ENCODE measurements around the gene NFS1.

Gene NFS1

DNA sequence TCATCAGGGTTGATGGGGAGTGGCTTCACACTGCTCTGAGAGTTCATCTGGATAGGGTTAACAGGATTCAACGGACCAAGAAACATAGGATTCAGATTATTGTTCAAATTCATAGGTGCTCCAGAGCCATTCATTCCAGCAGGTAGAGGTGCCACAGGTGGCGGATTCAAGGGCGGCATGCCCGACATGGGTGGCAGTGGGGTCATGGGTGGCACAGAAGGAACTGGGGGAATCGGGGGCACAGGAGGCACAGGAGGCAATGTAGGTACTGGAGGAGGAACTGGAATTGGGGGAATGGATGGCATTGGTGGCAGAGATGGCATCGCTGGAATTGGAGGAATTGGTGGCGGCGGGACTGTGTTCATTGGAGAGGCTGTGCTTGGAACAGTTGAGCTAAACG lies 44.7 kb downstream of the NFS1 start:
- in situ Hi-C loops (cut with MboI; ENCODE audit: low pct_unique_long_range_greater_than_20kb, low sequenced_read_pairs) = no loop called here
- no peak for DNase-seq

DNA sequence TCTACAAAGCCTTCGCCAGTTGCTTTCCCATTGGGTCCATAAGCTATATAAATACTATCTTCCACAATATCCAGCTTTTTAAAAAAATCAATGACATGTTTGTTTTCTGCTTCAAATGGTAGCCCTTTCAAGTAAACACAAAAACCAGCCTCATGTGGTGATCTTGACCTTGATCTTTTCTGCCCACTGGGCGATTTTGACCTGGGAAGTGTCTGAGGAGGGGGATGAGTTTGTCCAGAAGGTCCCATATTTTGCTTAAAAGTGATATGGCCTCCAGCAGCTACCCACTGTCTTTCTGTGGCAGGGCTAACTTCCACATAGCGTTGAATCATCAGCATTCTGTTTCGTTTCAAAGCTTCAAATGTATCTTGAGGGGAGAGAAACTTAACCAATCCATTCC lies 45.3 kb downstream of the NFS1 start:
- in situ Hi-C loops (cut with MboI; ENCODE audit: low pct_unique_long_range_greater_than_20kb, low sequenced_read_pairs) = no loop called here
- no peak for DNase-seq

DNA sequence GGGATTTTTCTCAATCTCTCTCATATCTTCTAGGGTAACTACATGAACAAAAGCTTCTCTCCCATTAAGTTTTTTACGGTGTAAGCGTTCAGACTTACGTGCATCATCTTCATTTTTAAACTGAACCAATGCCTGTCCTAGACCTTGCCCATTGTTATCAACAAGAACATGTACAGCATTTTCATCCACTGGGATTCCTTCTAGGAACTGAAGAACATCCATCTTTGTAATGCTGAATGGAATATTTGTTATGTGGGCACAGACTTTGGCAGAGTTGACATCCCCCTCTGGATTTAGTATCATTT lies 45.8 kb downstream of the NFS1 start:
- in situ Hi-C loops (cut with MboI; ENCODE audit: low pct_unique_long_range_greater_than_20kb, low sequenced_read_pairs) = no loop called here

DNA sequence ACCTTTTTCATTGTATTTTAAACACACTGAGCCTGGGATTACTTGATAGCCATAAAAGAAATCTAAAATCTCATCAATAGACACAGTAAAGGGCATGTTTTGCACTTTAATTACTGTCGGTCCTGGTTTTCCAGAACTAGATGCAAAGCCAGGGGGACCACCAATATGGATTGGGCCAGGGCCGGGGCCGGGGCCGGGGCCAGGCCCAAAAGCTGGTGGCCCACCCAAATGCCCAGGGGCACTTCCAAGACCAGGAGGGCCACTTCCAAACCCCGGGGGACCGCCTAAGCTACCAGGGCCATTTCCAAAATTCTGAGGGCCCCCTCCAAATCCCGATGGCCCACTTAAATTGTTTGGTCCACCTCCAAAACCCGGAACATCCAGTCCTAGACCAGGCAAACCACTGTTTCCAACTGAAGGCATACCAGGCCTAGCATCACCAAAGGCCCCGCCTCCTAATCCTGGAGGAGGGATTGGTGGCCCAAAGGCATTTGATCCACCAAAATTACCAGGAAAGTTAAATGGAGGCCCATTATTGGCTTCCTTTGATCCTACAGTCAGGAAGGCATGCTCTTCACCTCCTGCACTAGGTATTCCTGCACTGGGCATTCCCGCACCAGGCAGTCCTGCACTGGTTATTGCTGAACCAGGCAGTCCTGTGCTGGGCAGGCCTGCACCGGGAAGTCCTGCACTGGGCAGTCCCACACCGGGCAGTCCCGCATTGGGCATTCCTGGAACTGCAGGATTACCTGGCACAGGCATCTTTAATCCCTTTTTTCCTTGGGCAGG lies 46.3 kb downstream of the NFS1 start:
- in situ Hi-C loops (cut with MboI; ENCODE audit: low pct_unique_long_range_greater_than_20kb, low sequenced_read_pairs) = no loop called here
- no peak for DNase-seq

More for the DNA sequence above, 45.8 kb downstream of the NFS1 start:
- DNase-seq = no peak

DNA sequence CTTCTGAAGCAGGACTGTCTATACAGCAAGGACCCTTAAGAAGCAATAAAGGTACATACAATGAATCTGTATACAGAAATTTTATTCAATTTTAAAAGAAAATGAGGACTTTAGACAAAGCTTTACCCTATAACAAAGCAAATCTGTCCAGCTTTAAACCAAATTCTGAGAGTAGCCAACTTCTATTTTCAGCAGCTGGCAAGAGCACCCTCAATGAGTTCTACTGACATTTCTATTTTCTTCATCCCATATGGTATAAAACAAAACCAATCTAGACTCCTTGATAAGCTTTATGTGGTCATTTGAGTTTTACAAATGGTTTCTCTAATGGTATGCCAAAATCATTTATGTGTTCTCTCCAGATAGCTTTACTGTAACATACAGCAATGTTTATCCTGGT lies 47.2 kb downstream of the NFS1 start:
- in situ Hi-C loops (cut with MboI; ENCODE audit: low pct_unique_long_range_greater_than_20kb, low sequenced_read_pairs) = no loop called here
- DNase-seq = no peak

DNA sequence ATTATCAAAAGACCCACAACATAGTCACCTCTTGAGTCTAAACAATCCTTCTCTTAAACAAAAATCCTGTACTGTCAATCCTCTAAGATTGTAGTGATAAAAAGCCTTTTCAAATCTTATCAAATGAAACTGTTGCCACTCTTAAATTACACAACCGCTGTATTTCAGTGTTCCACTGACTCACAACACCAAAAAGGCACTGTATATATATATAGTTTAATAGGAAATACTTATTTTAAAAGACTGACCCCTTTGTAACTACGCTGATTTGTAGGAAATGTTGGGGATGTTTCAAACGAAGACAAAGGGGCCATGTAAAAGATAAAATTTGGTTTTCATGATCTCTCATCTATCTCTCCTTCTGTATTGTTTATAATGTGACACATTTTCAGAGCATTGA lies 48.5 kb downstream of the NFS1 start:
- no peak for DNase-seq
- in situ Hi-C loops (cut with MboI; ENCODE audit: low pct_unique_long_range_greater_than_20kb, low sequenced_read_pairs) = no loop called here

DNA sequence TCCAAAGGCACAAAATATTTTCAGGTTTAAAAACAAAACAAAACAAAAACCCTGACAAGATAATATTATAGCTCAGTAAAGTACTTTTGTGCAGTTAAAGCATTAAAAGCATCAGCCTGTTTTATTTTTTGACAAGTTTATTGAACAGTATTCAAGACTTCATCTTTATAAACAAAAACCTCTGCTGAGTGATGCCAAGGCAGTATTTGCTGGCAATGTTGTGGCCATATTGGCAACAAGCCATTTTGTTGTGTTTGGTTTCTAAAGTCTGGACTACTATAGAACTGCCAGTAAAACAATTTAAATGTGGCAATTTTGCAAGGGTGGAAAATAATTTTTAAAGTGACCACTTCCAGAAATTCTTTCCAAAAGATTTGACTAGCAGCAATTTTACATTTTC lies 50.3 kb downstream of the NFS1 start:
- in situ Hi-C loops (cut with MboI; ENCODE audit: low pct_unique_long_range_greater_than_20kb, low sequenced_read_pairs) = no loop called here
- no peak for DNase-seq

DNA sequence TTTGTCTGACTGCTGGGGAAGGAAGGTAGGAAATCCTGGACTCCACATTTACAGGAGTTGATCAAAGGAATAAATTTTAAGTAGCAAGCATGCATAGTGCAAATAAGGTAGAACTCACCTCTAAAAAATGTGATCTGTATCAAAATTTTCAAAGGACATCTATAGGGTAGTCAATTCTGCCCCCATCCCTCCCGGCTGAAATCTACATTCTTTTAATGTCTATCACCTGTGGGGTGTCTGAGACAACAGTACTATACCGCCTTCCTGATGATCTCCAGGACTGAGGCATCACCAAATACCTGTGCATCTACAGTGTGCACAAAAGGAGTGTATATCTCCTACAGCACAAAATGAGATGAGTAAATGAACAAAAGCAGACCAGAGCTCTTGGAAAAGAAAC lies 54.3 kb downstream of the NFS1 start:
- in situ Hi-C loops (cut with MboI; ENCODE audit: low pct_unique_long_range_greater_than_20kb, low sequenced_read_pairs) = no loop called here
- no peak for DNase-seq

DNA sequence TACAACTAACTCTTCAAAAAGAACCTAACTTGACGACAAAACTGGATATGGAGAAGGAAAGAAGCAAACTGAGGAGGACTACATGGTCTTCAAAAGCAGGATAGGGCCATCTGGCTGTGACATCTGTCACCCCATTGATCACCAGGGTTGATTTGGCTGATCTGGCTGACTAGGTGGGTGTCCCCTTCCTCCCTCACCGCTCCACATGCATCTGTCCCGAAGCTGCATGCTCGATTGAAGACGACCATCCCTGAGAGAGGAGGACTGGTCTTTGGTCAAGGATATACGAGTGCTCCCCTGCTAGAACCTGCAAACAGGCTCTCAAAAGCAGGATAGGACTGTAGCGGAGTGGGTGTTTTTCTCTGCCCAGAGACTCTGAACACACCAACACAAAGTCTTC lies 56.1 kb downstream of the NFS1 start:
- in situ Hi-C loops (cut with MboI; ENCODE audit: low pct_unique_long_range_greater_than_20kb, low sequenced_read_pairs) = no loop called here
- DNase-seq = no peak

DNA sequence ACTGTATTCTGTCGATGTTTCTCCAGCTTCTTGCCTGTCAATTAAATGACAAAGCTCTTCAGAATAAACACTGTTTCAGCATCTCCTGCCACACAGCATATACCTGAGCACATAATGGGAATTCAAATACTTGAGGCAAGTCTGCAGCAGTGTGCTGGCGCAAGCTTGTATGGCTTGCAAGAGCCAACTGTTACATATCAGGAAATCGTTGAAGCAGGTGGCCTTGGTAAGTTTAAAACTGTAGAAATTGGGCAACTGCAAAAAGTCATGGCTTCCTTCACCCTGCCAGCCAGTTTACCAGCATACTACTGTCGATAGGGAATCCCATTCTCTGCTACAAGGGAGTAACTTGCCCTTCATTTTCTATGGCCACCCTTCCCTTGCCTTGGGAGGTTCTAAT lies 57.4 kb downstream of the NFS1 start:
- in situ Hi-C loops (cut with MboI; ENCODE audit: low pct_unique_long_range_greater_than_20kb, low sequenced_read_pairs) = no loop called here
- DNase-seq = no peak

DNA sequence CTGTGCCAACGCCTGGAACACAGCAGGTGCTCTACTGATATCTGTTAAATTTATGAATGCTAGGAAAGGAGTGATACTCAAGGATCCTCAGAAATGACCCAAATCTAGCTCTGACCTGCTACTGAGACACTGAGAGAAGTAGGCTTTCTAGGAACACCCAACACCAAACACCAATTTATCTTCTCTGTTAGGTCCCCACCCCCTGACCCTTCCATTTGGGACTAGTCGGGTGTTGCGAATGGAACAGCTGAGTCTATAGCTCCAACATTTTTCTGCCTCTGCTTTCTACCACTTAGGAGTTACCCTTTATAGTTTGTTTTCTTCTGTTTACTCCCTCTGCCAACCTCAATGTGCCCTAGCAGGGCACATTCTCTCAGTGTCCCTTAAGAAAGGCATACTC lies 58.4 kb downstream of the NFS1 start:
- in situ Hi-C loops (cut with MboI; ENCODE audit: low pct_unique_long_range_greater_than_20kb, low sequenced_read_pairs) = no loop called here
- no peak for DNase-seq

DNA sequence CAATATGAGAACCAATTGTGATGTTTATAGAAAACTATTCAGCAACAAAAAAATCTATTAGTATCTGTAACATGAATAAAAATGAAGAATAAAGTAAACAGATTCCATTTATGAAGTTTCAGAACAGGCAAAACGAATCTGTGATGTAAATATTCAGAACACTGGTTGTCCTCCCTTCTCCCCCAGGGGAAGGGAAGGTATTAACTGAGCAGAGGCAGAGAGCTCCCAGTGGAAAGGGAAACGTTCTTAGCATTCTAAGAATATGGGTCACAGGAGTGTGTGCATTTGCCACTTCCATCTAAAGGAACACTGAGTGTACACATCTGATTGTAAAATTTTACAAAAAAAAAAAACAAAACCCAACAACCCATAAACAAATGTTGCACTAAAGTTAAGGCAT lies 60.4 kb downstream of the NFS1 start:
- in situ Hi-C loops (cut with MboI; ENCODE audit: low pct_unique_long_range_greater_than_20kb, low sequenced_read_pairs) = no loop called here
- no peak for DNase-seq

DNA sequence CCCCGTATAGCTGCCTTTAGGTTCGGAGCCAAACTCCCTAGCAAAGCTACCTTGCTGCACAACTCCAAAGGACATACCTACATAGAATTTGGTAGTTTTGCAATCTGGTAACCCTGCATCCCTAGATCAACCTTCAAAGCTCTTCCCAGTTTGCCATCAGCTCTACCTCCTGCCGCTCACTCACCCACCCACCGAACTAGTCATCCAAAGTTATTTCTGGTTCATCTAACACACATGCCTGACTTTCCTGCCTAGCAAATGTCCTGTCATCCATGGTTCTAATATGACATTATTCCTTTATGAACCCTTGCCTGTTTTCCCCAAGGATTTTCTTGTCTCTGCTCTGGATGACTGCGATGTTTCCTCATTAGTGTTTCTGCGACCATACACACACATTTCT lies 61.9 kb downstream of the NFS1 start:
- in situ Hi-C loops (cut with MboI; ENCODE audit: low pct_unique_long_range_greater_than_20kb, low sequenced_read_pairs) = no loop called here
- no peak for DNase-seq

DNA sequence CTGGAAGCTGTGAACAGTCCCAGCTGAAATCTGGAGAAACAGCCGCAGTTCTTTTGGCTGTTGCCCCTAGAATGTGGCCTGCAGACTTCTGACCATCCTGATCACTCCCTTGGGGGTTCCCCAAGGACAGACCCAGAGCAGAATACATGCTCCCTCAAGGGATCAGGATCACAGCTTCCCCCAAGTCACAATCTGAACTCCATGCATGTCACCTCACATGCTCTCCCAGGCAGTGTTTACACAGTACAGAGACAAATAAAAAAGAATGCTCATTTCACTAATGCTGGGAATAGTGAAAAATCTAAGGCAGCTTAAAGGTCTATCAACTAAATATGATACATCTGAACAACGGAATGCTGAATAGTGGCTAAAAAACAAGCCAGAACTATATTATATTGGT lies 63.1 kb downstream of the NFS1 start:
- in situ Hi-C loops (cut with MboI; ENCODE audit: low pct_unique_long_range_greater_than_20kb, low sequenced_read_pairs) = no loop called here
- no peak for DNase-seq

DNA sequence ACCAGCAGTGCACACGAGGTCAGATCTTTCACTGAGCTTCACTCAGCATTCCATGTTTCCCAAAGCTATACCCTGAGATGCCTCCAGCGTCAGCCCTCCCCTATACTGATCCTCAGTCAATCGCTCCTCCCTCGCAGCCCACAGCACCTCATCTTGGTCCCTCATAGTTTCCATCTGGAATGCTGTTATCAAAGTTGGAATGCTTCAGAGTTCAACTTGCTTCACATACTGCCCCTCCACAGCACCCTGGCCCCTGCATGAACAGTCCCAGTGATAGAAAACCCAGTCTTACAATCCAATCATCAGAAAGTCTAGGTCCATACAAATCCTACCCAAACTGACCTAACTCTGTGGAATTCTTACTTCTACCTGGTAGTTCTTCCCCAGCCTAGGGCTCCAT lies 63.5 kb downstream of the NFS1 start:
- in situ Hi-C loops (cut with MboI; ENCODE audit: low pct_unique_long_range_greater_than_20kb, low sequenced_read_pairs) = no loop called here

DNA sequence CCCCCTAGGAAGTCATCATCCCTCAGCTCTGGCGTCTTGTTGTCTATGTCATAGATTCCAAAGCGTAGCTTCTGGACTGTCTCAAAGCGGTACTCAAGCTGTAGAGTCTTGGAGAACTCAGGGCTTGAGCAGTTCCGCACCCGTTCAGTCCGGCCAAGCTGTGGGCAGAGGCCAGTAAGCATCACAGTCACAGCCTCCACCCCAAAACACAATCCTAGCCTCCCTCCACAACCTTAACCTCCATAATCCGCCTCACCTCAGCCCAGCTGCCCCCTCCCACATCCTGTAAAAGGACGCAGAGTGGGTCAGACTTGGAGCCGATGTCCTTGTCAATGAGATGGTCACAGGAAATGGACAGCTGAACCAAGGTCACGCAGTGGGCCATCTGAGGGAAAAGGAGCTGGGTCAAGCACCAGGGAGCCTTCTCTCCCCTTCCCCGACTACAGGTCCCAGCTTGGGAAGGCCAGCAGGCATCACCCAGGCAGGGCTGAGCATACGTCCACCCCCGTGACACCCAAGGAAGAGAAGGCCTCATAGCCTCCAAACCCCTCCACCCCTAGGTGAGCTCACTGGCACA lies 66.5 kb downstream of the NFS1 start:
- in situ Hi-C loops (cut with MboI; ENCODE audit: low pct_unique_long_range_greater_than_20kb, low sequenced_read_pairs) = no loop called here
- no peak for DNase-seq

More for the DNA sequence above, 63.5 kb downstream of the NFS1 start:
- no peak for DNase-seq

DNA sequence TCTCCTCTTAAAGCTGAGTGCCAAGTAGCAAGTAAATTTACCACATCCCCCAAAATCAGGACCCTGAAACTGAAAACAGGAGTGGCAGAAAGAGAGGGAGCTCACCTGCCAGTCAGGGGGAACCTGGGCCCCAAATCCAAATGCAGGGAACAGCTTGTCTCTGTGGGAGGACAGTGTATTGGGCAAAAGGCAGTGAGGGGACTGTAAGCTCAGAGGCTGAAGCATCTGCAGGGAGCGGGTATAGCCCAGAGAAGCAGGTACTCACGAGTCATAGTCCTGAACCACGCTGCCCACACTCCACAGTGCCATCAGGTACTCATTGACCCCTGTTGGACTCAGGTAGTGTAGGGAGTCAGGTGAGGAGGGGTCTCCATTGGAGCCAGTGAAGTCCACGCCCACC lies 68.5 kb downstream of the NFS1 start:
- no peak for DNase-seq
- in situ Hi-C loops (cut with MboI; ENCODE audit: low pct_unique_long_range_greater_than_20kb, low sequenced_read_pairs) = no loop called here

DNA sequence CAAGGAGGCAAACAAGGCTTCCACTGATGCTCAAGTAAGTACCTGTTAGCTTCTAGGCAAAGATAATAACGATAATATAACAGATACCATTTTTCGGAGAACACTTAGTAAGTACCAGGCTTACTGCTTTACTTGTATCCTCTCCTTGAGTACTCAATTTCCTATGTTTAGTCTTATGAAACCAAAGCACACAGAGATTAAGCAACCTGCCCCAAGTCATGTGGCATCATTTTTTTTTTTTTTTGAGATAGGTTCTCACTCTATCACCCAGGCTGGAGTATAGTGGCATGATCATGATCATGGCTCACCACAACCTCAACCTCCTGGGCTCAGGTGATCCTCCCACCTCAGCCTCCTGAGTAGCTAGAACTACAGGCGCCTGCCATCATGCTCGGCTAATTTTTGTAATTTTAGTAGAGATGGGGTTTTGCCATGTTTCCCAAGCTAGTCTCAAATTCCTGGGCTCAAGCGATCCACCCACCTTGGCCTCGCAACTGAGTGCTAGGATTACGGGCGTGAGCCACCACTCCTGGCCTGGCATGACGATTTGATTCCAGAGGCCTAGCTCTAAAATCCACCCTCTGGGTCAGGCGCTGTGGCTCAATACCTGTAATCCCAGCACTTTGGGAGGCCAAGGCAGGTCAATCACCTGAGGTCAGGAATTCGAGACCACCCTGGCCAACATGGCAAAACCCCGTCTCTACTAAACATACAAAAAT lies 69.6 kb downstream of the NFS1 start:
- DNase-seq = no peak

DNA sequence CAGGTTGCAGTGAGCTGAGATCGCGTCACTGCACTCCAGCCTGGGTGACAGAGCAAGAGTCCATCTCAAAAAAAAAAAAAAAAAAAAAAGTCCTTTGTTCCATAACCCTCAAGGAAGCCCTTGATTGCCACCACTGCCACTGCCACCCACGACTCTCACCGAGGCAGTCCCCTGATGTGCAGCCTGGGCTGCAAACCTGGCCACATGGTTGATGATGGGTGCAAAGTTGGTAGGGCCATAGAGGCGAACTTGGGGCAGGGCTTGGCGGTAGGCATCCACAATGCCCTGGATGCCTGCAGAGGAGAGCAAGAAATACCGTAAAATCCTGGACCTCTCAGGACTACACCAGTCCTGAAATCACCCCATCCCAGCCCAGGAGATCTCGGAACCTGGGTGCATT lies 72.0 kb downstream of the NFS1 start:
- in situ Hi-C loops (cut with MboI; ENCODE audit: low pct_unique_long_range_greater_than_20kb, low sequenced_read_pairs) = no loop called here
- no peak for DNase-seq

More for the DNA sequence above, 69.6 kb downstream of the NFS1 start:
- in situ Hi-C loops (cut with MboI; ENCODE audit: low pct_unique_long_range_greater_than_20kb, low sequenced_read_pairs) = no loop called here

DNA sequence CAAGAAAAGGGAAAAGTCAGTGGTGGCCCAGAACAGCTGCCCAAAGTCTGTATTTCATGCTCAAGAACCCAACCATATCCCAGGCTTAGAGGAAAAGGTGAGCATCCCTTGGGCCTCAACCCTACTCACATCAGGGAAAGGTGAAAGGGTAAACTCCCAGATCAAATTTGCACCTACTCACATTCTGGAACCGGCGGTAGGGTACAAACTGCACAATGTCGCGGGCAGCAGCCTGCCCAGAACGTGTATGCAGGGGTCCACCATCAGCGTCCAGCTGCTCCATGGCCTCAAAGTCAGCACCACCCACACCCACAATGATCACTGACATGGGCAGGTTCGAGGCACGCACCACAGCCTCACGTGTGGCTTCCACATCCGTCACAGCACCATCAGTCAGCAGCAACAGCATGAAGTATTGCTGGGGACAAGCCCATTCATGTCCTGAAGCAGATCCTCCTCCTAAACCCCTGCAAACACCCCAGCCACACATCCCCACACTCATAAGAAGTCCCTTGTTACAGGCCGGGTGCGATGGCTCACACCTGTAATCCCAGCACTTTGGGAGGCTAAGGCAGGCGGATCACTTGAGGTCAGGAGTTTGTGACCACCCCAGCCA lies 72.7 kb downstream of the NFS1 start:
- in situ Hi-C loops (cut with MboI; ENCODE audit: low pct_unique_long_range_greater_than_20kb, low sequenced_read_pairs) = no loop called here
- DNase-seq = no peak

Data from KBM-7 (cell line).